ENCODE data around the gene BCAS3. TPM values are rescaled to one million over a fixed set of nuclear protein-coding genes. Genes with fewer than 3 reads are reported as not detected.

Gene BCAS3
- total and polyA plus RNA-seq, 2 donors (not counting 1 experiment from before 2014, with no cell fraction given) = 13.9 to 73.4 TPM

DNA sequence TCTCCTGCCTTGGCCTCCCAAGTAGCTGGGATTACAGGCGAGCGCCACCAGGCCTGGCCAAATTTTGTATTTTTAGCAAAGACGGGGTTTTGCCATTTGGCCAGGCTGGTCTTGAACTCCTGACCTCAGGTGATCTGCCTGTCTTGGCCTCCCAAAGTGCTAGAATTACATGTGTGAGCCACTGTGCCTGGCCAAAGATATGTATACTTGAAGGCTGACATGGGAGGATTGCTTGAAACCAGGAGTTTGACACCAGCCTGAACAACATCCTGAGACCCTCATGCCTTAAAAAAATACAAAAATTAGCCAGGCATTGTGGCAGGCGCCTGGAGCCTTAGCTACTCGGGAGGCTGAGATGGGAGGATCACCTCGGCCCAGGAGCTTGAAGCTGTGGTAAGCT is 3.1 kb downstream of the BCAS3 start:
- ChIA-PET CTCF (no interaction called here), POLR2A (interaction anchor here (0.7 kb wide), 1 partner anchor 19 kb away, joined by 3 read pairs; no protein-coding TSS in a partner anchor)
- H3K9me3 ChIP-seq (ENCODE audit: control extremely low read depth in 1 of 3, control insufficient read depth in 2 of 3, insufficient read depth in 1 of 3, low read length in 2 of 3) = no peaks in the 10 kb centered on the region
- no peak overlapping the region for H3K27ac ChIP-seq (ENCODE audit: low read length in 2 of 2)
- Mint-ChIP-seq H3K4me1 (peaks cover 19% of the 10 kb centered on the region), H3K27ac (no peak overlapping the region), H3K4me3 (no peak overlapping the region), H3K9me3 (ENCODE audit: insufficient read depth) (no peaks in the 10 kb centered on the region), H3K27me3 (no peaks in the 10 kb centered on the region)
- no peak for DNase-seq
- H3K4me1 ChIP-seq (ENCODE audit: control insufficient read depth in 2 of 2, insufficient read depth in 2 of 2, low read length in 2 of 2) = peaks cover 9 to 12% of the 10 kb centered on the region in 2 donors
- H2AFZ ChIP-seq (ENCODE audit: insufficient read depth, low read depth, low read length, poor library complexity, severe bottlenecking) = no peak overlapping the region
- WGBS (ENCODE audit: insufficient coverage) = 100% methylated on average over 6 of the region's 6 CpGs
- no peak overlapping the region for H3K4me3 ChIP-seq (ENCODE audit: control extremely low read depth in 1 of 5, extremely low read depth in 1 of 5, insufficient read depth in 1 of 5, low read depth in 2 of 5, low read length in 4 of 5)
- no peak for ATAC-seq (ENCODE audit: low read depth)
- intact Hi-C loops (cut with micrococcal nuclease) = no loop called here
- no peaks in the 10 kb centered on the region for H3K27me3 ChIP-seq (replicated peaks in 1 of 4; ENCODE audit: control extremely low read depth in 1 of 4, control insufficient read depth in 3 of 4, insufficient read depth in 4 of 4, low read length in 3 of 4)
- no peak overlapping the region for H3K9ac ChIP-seq (ENCODE audit: low read length)
- H4K20me1 ChIP-seq (ENCODE audit: control insufficient read depth, insufficient read depth, low read length, poor library complexity, severe bottlenecking) = no peaks in the 10 kb centered on the region
- H3K79me2 ChIP-seq (ENCODE audit: control insufficient read depth, insufficient read depth, low read length) = peaks cover 9% of the 10 kb centered on the region
- TF ChIP-seq EZH2 (IDR thresholded peaks at IDR 0.05; ENCODE audit: borderline replicate concordance, insufficient read depth, low read depth, low read length, poor library complexity, severe bottlenecking) (no peak), CTCF (IDR thresholded peaks at IDR 0.05) (no peak)
- H3K36me3 ChIP-seq (replicated peaks in 1 of 2; ENCODE audit: control extremely low read depth in 1 of 2, control insufficient read depth in 1 of 2, extremely low read depth in 1 of 2, insufficient read depth in 2 of 2, low read length in 1 of 2) = peaks cover 2 to 16% of the 10 kb centered on the region in 2 experiments
- H3K4me2 ChIP-seq (replicated peaks; ENCODE audit: low read depth, low read length, poor library complexity, severe bottlenecking) = no peak overlapping the region

DNA sequence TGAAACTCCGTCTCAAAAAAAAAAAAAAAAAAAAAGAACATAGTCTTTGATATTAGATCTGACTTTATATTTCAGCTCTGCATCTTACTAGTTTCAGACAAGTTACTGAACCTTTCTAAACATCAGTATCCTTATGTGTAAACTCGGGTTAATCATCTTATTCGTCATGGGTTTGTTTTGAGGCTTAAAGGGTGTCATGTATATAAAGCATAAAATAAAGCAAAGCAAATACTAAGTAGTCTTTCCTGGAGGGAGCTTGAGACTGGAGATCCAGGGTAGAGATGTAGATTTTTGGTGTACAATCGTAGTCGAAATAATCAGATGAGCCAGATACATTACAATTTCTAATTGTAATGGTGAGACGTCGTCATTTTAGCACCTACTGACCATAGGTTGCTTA is 7.8 kb downstream of the BCAS3 start:
- no peak overlapping the region for H3K4me3 ChIP-seq (ENCODE audit: control extremely low read depth in 1 of 5, extremely low read depth in 1 of 5, insufficient read depth in 1 of 5, low read depth in 2 of 5, low read length in 4 of 5)
- TF ChIP-seq CTCF (IDR thresholded peaks at IDR 0.05) = no peak
- no peak for TF ChIP-seq EZH2 (IDR thresholded peaks at IDR 0.05; ENCODE audit: borderline replicate concordance, insufficient read depth, low read depth, low read length, poor library complexity, severe bottlenecking)
- ATAC-seq (ENCODE audit: low read depth) = no peak
- WGBS (ENCODE audit: insufficient coverage) = no CpG with 5 or more reads among the region's 7 CpGs
- no peak overlapping the region for H3K4me2 ChIP-seq (replicated peaks; ENCODE audit: low read depth, low read length, poor library complexity, severe bottlenecking)
- H4K20me1 ChIP-seq (ENCODE audit: control insufficient read depth, insufficient read depth, low read length, poor library complexity, severe bottlenecking) = no peaks in the 10 kb centered on the region
- H3K4me1 ChIP-seq (ENCODE audit: control insufficient read depth in 2 of 2, insufficient read depth in 2 of 2, low read length in 2 of 2) = no peaks in the 10 kb centered on the region
- H3K27ac ChIP-seq (ENCODE audit: low read length in 2 of 2) = no peak overlapping the region
- no peak for DNase-seq
- Mint-ChIP-seq H3K27me3 (no peaks in the 10 kb centered on the region), H3K9me3 (ENCODE audit: insufficient read depth) (no peaks in the 10 kb centered on the region), H3K4me3 (no peak overlapping the region), H3K4me1 (no peaks in the 10 kb centered on the region), H3K27ac (no peak overlapping the region)
- H3K9ac ChIP-seq (ENCODE audit: low read length) = no peak overlapping the region
- H3K9me3 ChIP-seq (ENCODE audit: control extremely low read depth in 1 of 3, control insufficient read depth in 2 of 3, insufficient read depth in 1 of 3, low read length in 2 of 3) = no peaks in the 10 kb centered on the region
- peaks cover 8 to 35% of the 10 kb centered on the region in 2 experiments for H3K36me3 ChIP-seq (replicated peaks in 1 of 2; ENCODE audit: control extremely low read depth in 1 of 2, control insufficient read depth in 1 of 2, extremely low read depth in 1 of 2, insufficient read depth in 2 of 2, low read length in 1 of 2)
- H3K27me3 ChIP-seq (replicated peaks in 1 of 4; ENCODE audit: control extremely low read depth in 1 of 4, control insufficient read depth in 3 of 4, insufficient read depth in 4 of 4, low read length in 3 of 4) = no peaks in the 10 kb centered on the region
- H3K79me2 ChIP-seq (ENCODE audit: control insufficient read depth, insufficient read depth, low read length) = no peaks in the 10 kb centered on the region
- ChIA-PET CTCF (no interaction called here), POLR2A (interaction anchor here (0.7 kb wide), 1 partner anchor 11 kb away, joined by 4 read pairs; no protein-coding TSS in a partner anchor)
- intact Hi-C loops (cut with micrococcal nuclease) = no loop called here
- H2AFZ ChIP-seq (ENCODE audit: insufficient read depth, low read depth, low read length, poor library complexity, severe bottlenecking) = no peak overlapping the region
